Right lobe of liver (tissue), 4 donors: ENCODE results near the gene IKZF2.

ENCODE experiments used
- CTCF ChIP-seq, 4 donors: fragments of 200-600 bp in 3 of 4; fragments of 450-650 bp in 1 of 4; IDR thresholded peaks; one replicate each; pipeline versions ENCODE4 v1.5.1 to v1.8.0; 2016 to 2022; ENCODE audit warnings: antibody characterized with exemption in 4 of 4, mild to moderate bottlenecking in 2 of 4
- POLR2A ChIP-seq: fragments of 450-650 bp; IDR thresholded peaks from one replicate; pipeline ENCODE4 v1.6.1; 2017; ENCODE audit warnings: antibody characterized with exemption, mild to moderate bottlenecking
- donor health status: DM: no; HTN: no; CAD: no.
- donor health status: DM: no; HTN: no; CAD: no.
- donor health status: DM: no; HTN: yes; CAD: no.

- no peak for TF ChIP-seq POLR2A
- TF ChIP-seq CTCF (IDR thresholded peaks at IDR 0.05), result no peak
Observed at GRCh38 chr2:213042262-213042661, 109.2 kb downstream of the IKZF2 start.
